Activated CD4-positive, alpha-beta T cell treated with anti-CD3 and anti-CD28 coated beads, Interleukin-2, amount 50 U/mL, for 24 hours (primary cell): Measurements from ENCODE around the gene SMAD2.
"Not testable (repeated sequence)": the region's sequence is repeated elsewhere in the genome, so short reads cannot be mapped to it uniquely, and the experiment has no call there.

ENCODE experiments used
- DNase-seq, 2 donors: peaks; one replicate each; pipeline ENCODE4 v3.0.0-alpha.2; 2020; ENCODE audit warnings: low read depth in 1 of 2, low spot score in 1 of 2

Gene SMAD2

DNA sequence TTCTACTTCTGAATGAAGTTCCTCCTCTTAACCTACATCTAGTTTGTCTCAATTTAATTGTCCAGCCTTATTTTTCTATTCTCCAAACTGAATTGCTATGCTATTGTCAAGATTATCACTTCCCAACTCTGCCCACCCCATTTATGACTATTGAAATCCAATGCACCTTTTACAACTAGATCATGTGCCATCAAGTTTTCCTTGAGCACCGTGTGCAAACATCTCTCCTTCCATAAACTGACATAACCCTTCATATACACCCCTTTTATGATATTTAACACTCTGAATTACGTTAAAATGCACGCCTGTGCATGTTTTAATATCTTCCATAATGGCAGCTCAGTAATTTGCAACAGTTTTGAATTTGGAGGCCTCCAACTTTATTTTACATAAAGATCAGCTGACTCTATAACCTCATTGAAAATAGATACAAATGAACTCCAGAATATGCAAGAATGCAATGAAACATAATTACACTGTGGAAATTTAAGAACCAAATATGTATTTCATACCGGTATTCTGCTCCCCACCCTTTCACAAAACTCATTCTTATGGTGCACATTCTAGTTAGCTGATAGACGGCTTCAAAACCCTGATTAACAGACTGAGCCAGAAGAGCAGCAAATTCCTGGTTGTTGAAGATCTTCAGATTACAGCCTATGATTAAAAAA is 85.5 kb downstream of the SMAD2 start:
- DNase-seq = no peak

DNA sequence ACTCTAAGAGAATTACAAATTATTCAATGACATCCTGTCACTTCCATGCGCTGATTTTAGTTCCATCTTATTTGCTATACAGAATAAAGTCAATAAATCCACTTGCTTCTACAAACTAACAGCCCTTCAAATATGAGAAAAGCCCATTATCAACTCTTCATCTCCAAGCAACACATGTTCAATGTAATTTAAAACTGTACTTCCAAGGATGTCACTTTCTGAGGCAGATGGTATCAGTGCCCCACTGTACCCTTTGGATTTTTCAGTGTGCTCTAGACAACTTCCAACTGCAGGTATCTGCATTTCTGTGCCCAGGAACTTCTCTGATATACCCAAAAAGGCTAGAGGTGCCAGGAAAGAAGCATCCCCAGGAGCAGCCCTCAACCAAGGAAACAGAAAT is 87.6 kb downstream of the SMAD2 start:
- DNase-seq = no peak

DNA sequence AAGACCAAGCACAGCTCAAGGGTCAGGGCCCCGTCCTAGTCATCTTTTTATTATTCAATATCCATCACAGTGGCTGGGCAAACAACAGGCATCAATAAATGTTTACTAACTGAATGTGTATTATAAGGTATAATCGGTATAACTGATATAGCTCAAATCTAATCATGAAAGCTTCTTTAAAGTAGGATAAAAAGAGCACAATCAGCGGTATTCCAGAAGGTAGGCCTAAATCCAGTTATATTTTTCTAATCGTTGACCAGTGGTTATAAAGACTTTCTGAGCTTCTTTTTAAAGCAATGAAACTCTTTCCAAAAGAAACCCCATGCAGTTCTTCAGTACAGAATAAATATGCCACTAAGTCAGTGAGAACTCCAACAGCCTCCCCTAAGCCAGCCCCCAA is 92.1 kb downstream of the SMAD2 start:
- no peak for DNase-seq

DNA sequence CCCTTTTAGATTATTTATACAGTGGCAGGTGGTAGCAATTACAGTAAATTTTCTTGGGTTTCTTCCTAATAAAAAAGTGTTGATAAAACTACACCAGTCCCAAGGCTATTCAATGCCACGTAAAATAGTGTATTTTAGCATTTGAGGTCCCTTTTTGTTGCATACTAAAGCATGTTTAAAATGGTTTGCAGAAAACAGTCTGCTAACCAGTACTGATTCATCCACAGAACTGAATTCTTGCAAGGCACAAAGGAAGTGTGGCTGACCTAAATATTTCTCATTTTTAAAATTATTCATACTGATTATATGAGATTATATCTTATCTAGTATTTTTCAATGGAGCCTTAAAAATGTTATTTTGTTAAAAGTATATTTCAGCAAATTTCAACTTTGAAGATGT is 98.1 kb downstream of the SMAD2 start:
- DNase-seq = no peak

DNA sequence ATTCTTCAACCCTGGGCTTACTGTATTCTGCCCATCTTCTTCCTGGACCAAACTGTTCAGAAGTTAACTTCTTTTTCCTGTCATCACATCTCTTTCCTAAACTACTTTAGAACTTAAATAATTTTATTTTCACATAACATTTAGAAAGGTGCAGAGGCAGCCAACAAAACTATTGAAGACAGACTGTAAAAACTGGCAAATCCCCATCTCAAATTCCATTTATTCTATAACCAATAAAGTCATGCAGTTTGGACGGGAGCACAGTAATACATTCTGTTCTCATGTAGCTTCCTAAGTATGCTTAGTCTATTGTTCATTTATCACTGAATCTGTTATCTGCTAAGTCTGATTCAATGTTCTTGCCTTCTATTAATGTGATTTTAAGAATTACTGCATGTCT is 99.1 kb downstream of the SMAD2 start:
- no peak for DNase-seq

DNA sequence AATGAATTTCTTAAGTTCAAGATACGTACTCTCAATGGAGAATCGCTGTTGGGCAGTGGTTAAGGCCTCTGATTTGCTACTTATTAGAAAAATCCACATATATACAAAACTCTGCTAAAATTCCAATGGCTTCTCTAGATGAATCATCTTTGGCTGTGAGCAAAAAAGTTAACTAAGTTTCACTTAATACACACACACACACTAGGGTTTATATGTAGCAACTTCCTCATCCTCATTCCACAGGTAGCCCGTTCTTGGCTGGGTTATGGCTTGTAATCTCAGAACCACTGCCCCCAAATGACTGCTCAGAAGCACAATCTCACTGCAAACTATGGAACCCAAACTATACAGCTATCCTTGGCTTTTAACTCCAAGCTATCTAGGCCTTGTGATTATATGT is 99.7 kb downstream of the SMAD2 start:
- DNase-seq = no peak

DNA sequence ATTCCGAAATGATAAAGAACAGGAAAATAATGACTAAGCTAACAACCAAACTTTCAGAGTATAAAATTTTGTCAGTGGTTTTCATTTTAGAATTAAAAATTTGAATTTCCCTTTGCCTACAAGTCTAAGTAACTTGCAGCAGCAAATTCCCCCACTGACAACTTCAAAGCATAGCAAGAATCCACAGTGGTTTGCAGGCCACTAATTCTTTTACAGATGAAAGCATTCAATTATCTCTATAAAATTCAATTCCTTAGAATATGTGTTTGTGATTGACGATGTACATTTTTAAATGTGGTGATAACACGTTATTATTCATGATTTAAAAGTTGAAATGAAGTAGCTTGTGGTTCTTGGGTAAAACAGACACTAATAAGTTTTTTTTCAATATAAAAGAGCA is 100.6 kb downstream of the SMAD2 start:
- DNase-seq = no peak

DNA sequence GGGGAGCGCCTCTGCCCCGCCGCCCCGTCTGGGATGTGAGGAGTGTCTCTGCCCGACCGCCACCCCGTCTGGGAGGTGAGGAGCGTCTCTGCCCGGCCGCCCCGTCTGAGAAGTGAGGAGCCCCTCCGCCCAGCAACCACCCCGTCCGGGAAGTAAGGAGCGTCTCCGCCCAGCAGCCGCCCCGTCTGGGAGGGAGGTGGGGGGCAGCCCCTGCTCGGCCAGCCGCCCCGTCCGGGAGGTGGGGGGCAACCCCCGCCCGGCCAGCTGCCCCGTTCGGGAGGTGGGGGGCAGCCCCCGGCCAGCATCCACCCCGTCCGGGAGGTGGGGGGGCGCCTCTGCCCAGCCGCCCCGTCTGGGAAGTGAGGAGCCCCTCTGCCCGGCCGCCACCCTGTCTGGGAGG is 102.4 kb downstream of the SMAD2 start:
- DNase-seq = not testable (repeated sequence)

DNA sequence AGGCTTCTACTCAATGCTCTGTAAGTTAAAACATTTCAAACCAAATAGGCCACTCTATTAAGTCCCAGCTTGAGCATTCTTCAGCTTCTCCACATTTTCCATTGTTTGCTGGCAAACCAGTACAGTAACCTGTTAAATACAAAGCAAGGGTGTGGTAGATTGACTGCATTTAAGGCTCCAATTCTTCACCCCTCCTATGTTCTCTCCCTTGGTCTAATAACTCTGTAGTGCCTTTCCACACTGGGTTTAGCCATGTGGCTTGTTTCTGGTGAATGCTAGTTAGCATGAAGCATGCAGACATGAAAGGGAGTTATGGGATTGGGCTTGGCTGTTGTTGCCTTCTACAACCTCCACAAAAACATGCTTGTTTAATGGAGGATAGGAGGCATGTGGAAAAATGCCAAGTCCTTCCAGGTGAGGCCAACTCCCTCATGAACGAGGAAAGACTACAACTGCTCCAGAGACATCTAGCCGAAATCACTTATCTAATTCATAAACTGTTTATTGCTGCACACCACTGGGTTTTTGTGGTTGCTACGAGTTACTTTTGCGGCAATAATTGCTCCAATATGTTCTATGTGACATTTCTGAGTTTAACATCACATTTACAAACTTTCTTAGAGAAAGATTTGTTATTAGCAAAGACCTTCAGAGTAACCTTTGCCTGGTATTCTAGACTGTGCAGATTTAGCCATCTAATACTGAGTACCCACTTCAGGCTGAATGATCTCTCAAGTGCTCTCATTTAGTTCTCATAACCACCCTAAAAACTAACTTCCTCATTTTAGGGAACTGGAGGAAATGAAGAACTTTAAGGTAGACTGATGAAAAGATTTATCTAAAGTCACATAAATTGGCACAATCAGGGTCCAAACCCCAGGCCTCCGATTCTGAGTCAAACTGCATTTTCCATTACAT is 104.0 kb downstream of the SMAD2 start:
- no peak for DNase-seq

DNA sequence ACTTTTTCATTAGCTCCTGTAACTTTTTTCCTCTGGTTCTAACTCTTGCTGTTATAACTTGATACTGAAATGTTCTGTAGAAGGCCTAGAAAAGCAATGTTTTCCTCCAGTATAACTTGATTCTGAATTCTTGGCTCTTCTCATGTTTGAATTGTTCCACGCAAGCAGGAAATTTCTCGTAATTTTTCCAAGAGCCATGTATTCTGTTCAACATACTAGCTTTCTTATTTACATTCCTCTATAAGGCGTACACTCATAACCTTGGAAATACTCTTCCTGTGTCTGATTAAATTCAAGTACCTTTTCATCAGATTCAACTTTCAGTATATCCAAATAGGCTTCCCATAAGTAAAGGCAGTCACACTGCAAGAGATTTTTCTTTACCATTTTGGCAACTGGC is 109.1 kb downstream of the SMAD2 start:
- DNase-seq = no peak

DNA sequence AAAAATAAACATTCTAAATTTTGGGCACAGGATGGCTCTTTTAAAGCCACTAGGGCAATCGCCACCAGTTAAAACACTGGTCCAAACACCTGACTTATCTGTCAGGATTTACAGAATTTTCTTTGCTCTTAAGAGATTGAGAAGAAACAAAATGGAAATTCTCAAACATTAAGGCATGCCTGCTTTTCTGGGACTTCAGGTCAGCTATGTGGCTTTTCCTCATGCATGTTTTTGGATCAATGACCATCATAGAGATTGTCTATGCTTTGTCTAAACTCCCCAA is 112.7 kb downstream of the SMAD2 start:
- DNase-seq = no peak

DNA sequence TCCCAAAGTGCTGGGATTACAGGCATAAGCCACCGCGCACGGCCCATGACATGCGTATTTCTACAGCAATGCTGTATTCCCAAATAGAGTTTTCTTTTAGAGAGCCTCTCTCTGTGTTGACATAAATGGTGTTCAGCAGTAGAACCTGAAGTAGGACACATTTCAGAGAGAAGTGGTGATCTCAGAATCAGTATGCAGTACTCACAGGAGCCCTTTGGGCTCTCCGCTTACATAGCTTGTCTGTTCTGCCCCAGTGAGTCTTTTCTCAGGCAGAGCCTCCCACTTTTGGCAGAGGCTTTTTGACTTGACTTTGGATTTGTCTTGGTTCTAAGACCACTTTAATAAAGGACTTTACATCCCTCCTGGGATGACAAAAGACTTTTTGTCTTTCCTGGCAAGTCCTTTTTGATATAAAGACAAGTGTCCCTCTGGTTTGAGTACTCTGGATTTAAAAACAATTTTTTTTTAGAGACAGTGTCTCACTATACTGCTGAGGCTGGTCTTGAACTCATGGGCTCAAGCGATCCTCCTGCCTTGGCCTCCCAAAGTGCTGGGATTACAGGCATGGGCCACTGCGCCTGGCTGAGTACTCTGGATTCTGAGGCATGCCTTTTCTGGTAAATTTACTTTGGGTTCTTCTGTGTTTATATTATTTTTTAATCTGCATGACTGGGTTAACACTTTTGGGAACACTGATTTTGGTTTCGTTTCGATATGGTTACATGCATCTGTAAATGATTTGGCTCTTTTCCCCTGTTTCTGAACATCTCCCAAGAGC is 113.3 kb downstream of the SMAD2 start:
- no peak for DNase-seq

DNA sequence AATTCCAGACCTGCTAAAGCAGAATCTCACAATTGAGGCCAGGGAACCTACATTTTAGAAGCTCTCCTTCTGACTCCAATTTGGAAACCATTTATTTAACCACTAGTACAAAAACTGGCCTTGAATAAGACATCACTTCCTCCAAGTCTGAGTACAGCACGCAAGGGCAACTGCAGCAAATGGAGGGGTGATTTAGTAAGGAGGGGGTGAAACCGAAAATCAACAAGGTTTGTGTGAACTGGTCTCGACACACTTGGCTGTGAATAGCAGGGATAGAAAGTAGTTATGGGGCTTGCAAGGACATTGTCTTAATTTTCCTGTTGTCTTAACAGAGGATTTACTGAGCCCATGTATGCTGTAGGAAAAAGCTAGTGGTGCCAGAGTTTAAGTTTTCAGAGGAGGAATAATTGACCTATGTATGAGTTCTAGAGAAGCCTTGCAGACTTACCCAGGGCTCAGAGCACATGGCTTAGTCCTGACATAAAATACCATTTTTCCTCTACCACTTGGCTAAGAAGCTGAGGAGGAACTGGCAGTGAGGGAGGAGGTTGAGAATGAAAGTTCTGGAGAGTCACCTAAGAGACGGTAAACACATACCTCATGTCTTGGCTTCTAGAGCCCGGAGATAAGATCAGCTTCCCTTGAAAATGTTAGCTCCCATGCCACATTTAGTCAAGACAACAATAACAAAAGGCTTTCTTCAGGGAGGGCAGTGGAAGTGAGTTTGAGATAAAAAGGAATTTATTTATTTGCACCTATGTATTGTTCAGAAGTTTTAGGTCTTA is 114.8 kb downstream of the SMAD2 start:
- DNase-seq = no peak

DNA sequence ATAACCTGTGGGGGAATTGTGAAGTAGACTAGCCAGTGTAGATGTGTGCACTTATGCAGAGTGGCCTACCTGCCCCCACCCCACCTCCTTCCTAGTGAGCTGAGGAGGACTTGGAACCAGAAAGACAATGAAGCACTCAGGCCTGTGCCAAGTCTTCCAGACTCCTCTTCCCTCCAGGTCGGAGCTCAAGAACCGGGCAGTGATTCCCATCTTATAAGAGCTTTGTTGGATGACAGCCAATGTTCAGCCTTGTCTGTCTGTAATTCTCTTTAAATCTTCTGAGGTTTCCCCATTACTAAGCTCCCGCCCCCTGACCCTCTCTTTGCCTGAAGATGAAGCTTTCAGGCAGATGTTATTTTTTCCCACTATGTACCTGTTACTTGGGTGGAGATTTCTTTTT is 121.0 kb downstream of the SMAD2 start:
- no peak for DNase-seq

DNA sequence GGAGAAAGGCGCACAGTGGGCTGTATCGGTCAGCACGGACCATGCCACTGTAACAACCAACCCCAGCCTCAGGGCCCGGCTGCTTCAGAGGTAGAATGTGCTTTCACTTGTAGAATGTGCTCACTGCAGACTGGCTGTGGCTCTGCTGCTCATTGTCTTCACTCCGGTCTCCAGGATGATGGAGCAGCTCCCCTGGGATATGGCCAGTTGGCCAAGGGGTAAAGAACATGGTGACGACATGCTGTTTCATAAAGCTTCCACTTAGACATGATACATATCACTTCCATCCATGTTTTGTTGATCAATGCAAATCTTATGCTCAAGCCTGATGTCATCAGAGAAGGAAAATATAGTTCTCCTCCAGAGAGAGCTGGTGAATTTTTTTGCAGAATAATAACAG is 127.7 kb downstream of the SMAD2 start:
- no peak for DNase-seq

DNA sequence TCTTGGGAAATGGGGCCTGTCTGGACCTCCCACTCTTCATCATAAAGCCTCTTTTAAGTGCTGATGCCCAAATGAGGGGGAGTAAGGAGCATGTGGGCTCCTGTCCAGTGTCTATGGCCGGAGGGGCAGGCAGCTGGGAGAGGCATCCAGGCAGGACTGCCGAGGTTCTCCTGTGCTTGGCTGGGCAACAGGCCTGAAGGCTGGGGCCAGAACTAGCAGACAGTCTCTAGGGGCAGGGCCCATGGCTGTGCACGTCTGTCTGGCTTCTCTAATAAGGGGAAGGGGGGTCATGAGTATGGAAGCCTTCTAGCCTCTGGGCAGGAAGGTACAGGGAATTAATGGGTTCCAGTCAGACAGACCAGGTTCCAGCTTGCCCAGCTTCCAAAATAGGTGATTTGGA is 128.6 kb downstream of the SMAD2 start:
- DNase-seq = no peak

DNA sequence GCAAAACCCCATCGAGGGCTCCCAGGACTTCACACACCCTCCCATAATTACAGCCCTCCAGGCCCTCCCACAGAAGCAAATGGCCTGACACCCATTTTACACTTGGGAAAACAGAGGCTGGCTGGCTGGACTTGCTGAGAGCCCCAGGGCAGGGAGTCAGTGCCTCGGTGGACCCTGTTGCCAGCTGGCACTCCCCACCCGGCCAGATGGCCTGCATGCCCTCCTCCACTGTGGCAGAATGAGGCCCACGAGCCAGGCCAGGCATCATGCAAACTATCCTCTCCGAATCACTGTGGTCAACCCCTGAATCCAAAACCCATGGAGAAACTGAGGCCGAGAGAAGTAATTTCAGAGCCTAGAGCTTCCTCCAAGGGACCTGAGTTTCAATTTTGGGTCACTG is 129.7 kb downstream of the SMAD2 start:
- no peak for DNase-seq

DNA sequence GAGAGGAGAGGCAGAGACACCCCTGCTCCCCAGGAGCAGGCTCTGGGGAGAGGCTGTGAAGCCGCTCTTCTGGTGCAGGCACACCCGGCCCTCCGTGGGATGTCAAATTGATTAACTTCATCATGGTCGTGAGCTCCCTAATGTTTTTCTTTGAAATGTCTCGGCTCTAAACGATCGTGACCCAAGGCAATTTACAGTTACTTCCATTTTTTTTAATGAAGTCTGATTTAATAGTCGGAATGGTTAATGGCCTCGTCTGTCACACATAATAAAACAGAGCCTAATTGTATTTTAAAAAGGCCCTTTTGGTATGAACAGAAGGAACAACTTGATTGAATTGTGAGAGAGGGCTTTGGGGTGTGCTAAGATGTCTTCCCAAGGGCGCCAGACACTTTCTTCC is 130.2 kb downstream of the SMAD2 start:
- DNase-seq = no peak

DNA sequence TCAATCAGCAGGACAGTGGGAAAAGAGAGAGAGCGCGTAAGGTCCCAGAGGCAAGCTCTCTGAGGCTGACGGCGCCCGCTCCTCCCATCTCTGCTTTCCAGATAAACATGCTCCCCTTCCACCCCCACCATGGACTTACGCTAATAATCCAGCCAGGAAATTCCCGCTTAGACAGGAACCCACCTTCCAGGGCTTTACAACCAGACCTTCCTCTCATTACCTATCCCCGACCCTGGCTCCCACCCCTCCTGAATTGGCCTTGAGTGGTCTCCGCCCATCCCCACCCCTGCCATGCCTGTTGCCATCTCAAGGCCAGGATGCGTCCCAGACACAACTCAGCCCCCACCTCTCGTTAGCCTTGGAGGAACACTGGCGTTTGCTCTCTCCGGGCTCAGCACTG is 131.1 kb downstream of the SMAD2 start:
- no peak for DNase-seq

DNA sequence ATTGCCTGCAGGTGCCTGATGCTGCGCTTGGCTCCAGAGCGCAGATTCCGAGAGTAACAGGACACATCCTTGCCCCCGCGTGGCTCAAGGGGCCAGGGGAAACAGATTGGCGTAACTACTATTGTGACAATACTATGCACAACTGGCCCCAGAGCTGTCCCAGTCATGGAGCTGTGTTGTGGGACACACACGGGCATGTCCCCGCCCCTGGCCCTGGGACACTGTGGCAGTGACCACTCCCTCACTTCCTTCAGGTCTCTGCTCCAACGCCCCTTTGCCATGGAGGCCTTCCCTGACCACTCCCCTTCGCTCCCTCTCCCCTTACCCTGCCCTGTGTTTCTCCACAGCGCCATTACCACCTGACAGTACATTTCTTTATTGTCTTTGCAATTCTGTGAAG is 132.1 kb downstream of the SMAD2 start:
- DNase-seq = no peak

DNA sequence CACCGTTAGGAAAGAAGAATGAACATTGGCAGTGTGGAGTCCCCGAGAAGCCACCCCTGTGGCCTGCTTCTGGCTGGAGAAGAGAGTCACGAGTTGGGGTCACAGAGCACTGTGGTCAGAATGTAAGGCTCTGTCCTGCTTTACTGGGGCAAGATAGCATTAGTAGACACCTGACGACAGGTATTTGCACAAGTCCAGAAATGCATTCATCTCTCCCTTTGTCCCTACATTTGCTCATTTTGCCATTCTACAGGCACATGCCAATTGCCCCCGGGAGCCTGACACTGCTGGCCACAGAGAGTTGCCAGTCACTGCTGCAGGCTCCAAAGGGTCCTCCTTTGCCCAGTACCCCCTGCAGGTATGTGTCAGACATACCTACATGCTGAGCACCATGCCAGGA is 133.3 kb downstream of the SMAD2 start:
- DNase-seq = no peak
